HL-60 (cell line): ENCODE measurements around the gene TNKS1BP1.

Experiments used
- DNase-seq, 2 experiments: peaks; one replicate each; pipeline ENCODE4 v3.0.0-alpha.2; 2010 to 2020; ENCODE audit warnings: low read depth in 1 of 2, low spot score in 1 of 2
- H3K27ac ChIP-seq: fragments of 250-450 bp; sonication (Bioruptor Pico); replicated peaks from 2 replicates; pipeline ENCODE4 v1.5.1; 2020; ENCODE audit warnings: mild to moderate bottlenecking, moderate library complexity
- H3K27me3 ChIP-seq: fragments of 250-450 bp; sonication (Bioruptor Pico); 2 replicates; pipeline ENCODE4 v1.5.1; 2021; ENCODE audit warnings: mild to moderate bottlenecking, moderate library complexity; ENCODE audit not compliant: insufficient read depth, poor library complexity, severe bottlenecking
- H3K4me3 ChIP-seq: replicated peaks from 2 replicates; pipeline ENCODE4 v1.5.1; 2011; ENCODE audit warnings: mild to moderate bottlenecking, control low read depth, low read length; ENCODE audit not compliant: insufficient read depth
- CTCF ChIP-seq: IDR thresholded peaks from one replicate; pipeline ENCODE4 v1.5.1; 2011; ENCODE audit warnings: low read length, control low read depth, inconsistent platforms; ENCODE audit not compliant: insufficient read depth
- GABPA ChIP-seq: IDR thresholded peaks from 2 replicates; pipeline ENCODE4 v1.6.1; 2012; ENCODE audit warnings: low read depth
- POLR2AphosphoS5 ChIP-seq: IDR thresholded peaks from 2 replicates; pipeline ENCODE4 v1.6.1; 2012; ENCODE audit warnings: low read depth
- REST ChIP-seq: IDR thresholded peaks from 2 replicates; pipeline ENCODE4 v1.6.1; 2012; ENCODE audit warnings: low read depth; ENCODE audit not compliant: insufficient replicate concordance
- SPI1 ChIP-seq: IDR thresholded peaks from 2 replicates; pipeline ENCODE4 v1.6.1; 2012; ENCODE audit warnings: low read depth, mild to moderate bottlenecking, borderline replicate concordance

TNKS1BP1 gene

GRCh38 chr11:57370251-57370650 is 45.5 kb upstream of the TNKS1BP1 start:
- no peaks in the 10 kb centered on the region for H3K27me3 ChIP-seq
- no peak for DNase-seq
- no peak overlapping the region for H3K27ac ChIP-seq
- no peak for TF ChIP-seq REST
- no peak for TF ChIP-seq CTCF
- no peak for TF ChIP-seq POLR2AphosphoS5
- no peak for TF ChIP-seq SPI1
- TF ChIP-seq GABPA: no peak
- no peak overlapping the region for H3K4me3 ChIP-seq

DNA sequence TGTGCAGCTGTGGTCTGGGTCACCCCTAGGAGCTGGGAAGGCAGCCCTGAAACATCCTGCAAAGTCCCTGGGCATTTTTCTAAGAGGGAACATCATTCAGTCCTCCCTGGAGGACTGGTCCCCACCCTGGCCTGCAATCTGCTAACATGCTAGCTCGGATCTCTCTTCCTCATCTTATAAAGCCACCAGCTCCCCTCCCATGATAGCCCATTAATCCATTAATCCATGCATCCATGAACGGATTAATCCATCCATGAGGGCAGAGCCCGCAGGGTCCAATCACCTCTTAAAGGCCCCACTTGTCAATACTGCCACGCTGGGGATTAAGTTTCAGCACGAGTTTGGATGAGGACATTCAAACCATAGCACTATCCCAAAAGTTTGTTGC is 44.1 kb upstream of the TNKS1BP1 start:
- TF ChIP-seq CTCF (no peak), REST (no peak), POLR2AphosphoS5 (no peak), GABPA (no peak), SPI1 (no peak)
- no peaks in the 10 kb centered on the region for H3K27me3 ChIP-seq
- no peak for DNase-seq
- H3K4me3 ChIP-seq: no peak overlapping the region
- H3K27ac ChIP-seq: peak overlapping the region; percentile 36

DNA sequence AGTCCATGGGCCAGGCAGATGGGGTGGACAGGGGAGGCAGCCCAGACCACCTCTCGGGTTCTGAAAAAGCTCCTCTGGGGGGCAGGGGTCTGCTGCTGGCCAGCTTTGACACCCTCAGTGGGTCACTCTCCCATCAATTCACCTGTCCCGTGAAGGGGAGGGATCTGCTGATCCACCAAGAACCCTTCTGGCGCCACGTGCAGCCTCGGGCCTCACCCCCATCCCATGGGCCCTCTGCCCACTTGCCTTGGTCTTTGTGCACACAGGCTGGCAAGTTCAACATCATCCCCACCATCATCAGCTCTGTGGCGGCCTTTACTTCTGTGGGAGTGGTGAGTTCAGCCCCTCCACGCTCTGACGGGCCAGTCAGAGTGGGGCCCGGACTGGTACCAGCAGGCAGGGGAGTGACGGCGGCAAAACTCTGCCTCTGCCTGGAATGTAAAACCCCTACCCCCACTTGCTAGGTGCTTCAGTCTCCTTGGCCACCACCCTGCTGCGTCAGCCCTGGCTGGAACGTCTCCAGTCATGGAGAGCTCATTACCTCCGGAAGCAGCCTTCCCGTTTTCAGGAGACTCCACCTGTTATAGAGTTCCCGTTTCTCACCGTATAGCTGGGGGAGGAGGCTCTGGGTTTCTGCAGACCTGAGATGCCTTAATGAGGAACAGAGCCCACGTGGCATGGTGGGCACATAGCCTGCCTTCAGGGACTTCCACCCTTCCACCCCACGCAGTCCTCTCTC is 43.5 kb upstream of the TNKS1BP1 start:
- H3K27ac ChIP-seq: peak overlapping the region; percentile 36
- H3K4me3 ChIP-seq: no peak overlapping the region
- DNase-seq: peak in 1 of 2 experiments; percentile 67
- no peaks in the 10 kb centered on the region for H3K27me3 ChIP-seq
- TF ChIP-seq CTCF: no peak
- peak; percentile 79 for TF ChIP-seq POLR2AphosphoS5
- TF ChIP-seq REST: no peak
- TF ChIP-seq GABPA: 0 out of 2 replicates have a peak, but pooled peaks have one; percentile 9
- TF ChIP-seq SPI1: peak; percentile 90
